Mucosa of stomach (tissue), 1 donor: Measurements from ENCODE around the gene LAMB3.

ENCODE experiments used
- H3K27me3 ChIP-seq: one replicate; pipeline ENCODE4 v1.7.0; 2013; ENCODE audit warnings: mild to moderate bottlenecking, low read length; ENCODE audit not compliant: control insufficient read depth, insufficient read depth
- H3K36me3 ChIP-seq: one replicate; pipeline ENCODE4 v1.7.0; 2013; ENCODE audit warnings: low read length; ENCODE audit not compliant: control insufficient read depth, insufficient read depth
- H3K4me1 ChIP-seq: one replicate; pipeline ENCODE4 v1.7.0; 2013; ENCODE audit warnings: mild to moderate bottlenecking, low read length; ENCODE audit not compliant: control insufficient read depth, insufficient read depth
- H3K4me3 ChIP-seq: one replicate; pipeline ENCODE4 v1.7.0; 2013; ENCODE audit warnings: low read length
- H3K9ac ChIP-seq: one replicate; pipeline ENCODE4 v1.7.0; 2013; ENCODE audit warnings: mild to moderate bottlenecking, low read length, moderate library complexity
- H3K9me3 ChIP-seq: one replicate; pipeline ENCODE4 v1.7.0; 2013; ENCODE audit warnings: mild to moderate bottlenecking, low read length, moderate library complexity; ENCODE audit not compliant: control insufficient read depth
- donor health status: Pancreatic carcinoma.

The LAMB3 gene

DNA sequence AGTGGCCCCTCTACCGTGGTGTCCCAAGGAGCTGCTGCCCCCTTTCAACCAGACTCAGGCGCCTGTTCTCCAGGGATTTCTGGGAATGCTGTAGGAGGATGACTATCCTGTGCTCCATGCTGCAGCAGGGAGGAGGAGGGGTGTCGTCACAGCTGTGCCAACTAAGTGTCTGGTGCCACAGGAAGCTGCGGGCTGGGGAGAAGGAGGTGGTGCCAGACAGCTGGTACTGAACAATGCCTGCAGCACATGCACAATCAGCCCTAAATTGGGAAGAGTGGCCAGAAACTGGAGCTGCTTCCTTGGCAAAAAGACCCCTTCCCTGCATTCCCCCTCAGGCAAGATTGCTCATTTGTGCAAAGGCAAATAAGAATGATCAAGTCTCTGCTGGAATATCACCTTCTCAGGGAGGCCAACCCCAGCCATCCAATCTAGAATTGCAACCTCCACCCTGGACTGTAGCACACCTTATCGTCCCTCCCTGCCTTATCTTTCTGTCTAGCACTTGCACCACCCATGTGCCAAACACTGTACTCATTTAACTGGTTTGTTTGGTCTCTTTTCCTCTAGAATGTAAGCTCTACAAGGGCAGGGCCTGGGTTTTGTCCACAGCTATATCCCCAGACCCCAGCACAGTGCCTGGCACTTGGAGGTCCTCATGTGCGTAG, 33.3 kb downstream of the LAMB3 start:
- Histone ChIP-seq H3K36me3 (peaks cover 12% of the 10 kb centered on the region), H3K27me3 (no peaks in the 10 kb centered on the region), H3K4me1 (peaks cover 37% of the 10 kb centered on the region), H3K9ac (no peak overlapping the region), H3K4me3 (no peak overlapping the region), H3K9me3 (no peaks in the 10 kb centered on the region)

GRCh38 chr1:209618291-209618690, 33.9 kb downstream of the LAMB3 start:
- H3K9ac ChIP-seq = no peak overlapping the region
- H3K4me3 ChIP-seq = no peak overlapping the region
- peaks cover 12% of the 10 kb centered on the region for H3K36me3 ChIP-seq
- H3K9me3 ChIP-seq = no peaks in the 10 kb centered on the region
- H3K4me1 ChIP-seq = peaks cover 40% of the 10 kb centered on the region
- no peaks in the 10 kb centered on the region for H3K27me3 ChIP-seq

- Histone ChIP-seq H3K4me3 (no peak overlapping the region), H3K36me3 (peaks cover 12% of the 10 kb centered on the region), H3K27me3 (no peaks in the 10 kb centered on the region), H3K9ac (no peak overlapping the region), H3K9me3 (no peaks in the 10 kb centered on the region), H3K4me1 (peaks cover 40% of the 10 kb centered on the region)
These were observed 34.5 kb downstream of the LAMB3 start for GRCh38 chr1:209617755-209618154.

DNA sequence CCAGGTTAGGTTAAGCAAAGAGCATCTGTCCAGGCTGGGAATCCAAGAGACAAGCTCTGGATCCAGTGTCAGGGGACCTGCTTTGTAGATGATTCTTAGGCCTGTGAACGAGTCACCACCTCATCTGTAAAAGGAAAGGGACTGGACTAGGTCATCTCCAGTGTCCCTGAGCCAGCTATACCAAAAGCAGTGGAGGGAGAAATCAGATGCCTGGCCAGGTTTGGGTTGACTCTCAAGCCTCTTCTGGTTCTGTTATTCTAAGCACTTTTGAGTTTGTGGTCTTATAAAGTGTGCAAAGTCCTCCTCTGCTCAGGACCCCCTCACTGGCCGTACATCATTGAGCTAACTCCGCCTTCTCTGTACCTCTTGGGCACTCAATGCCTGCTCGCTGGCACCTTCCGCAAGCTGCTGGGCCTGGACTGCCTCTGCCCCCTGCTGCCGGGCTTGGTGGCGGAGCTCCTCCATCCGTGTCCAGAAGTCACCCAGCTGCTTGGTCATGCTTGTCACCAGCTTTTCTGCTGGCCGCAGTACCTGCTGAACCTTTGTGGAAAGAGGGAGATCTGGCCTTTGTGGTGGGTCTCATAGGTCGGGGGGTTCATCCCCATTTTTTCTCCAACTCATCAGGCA, 35.1 kb downstream of the LAMB3 start:
- no peaks in the 10 kb centered on the region for H3K9me3 ChIP-seq
- peaks cover 12% of the 10 kb centered on the region for H3K36me3 ChIP-seq
- H3K4me1 ChIP-seq = peaks cover 40% of the 10 kb centered on the region
- no peak overlapping the region for H3K4me3 ChIP-seq
- no peaks in the 10 kb centered on the region for H3K27me3 ChIP-seq
- H3K9ac ChIP-seq = no peak overlapping the region

- no peaks in the 10 kb centered on the region for H3K27me3 ChIP-seq
- peaks cover 12% of the 10 kb centered on the region for H3K36me3 ChIP-seq
- no peak overlapping the region for H3K4me3 ChIP-seq
- no peaks in the 10 kb centered on the region for H3K9me3 ChIP-seq
- peaks cover 40% of the 10 kb centered on the region for H3K4me1 ChIP-seq
- no peak overlapping the region for H3K9ac ChIP-seq
These were observed 35.7 kb downstream of the LAMB3 start for GRCh38 chr1:209616366-209617046.

GRCh38 chr1:209614906-209615305, 37.3 kb downstream of the LAMB3 start:
- Histone ChIP-seq H3K9me3 (no peaks in the 10 kb centered on the region), H3K4me1 (peaks cover 30% of the 10 kb centered on the region), H3K4me3 (no peak overlapping the region), H3K27me3 (no peaks in the 10 kb centered on the region), H3K9ac (no peak overlapping the region), H3K36me3 (peaks cover 12% of the 10 kb centered on the region)

DNA sequence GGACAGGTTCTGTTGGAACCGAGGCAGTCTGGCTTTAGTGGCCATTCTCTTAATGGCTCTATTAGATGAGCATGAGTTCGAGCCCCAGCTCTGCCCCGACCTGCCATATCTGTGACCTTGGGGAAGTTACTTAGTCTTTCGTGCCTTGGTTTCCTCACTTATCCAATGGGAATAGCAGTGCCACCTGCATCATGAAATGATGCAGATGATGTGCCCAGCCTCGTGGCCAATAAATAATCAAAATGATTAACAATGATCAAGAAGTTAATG, 38.1 kb downstream of the LAMB3 start:
- no peak overlapping the region for H3K4me3 ChIP-seq
- H3K27me3 ChIP-seq = no peaks in the 10 kb centered on the region
- H3K9ac ChIP-seq = no peak overlapping the region
- no peaks in the 10 kb centered on the region for H3K9me3 ChIP-seq
- peaks cover 22% of the 10 kb centered on the region for H3K4me1 ChIP-seq
- peaks cover 12% of the 10 kb centered on the region for H3K36me3 ChIP-seq

DNA sequence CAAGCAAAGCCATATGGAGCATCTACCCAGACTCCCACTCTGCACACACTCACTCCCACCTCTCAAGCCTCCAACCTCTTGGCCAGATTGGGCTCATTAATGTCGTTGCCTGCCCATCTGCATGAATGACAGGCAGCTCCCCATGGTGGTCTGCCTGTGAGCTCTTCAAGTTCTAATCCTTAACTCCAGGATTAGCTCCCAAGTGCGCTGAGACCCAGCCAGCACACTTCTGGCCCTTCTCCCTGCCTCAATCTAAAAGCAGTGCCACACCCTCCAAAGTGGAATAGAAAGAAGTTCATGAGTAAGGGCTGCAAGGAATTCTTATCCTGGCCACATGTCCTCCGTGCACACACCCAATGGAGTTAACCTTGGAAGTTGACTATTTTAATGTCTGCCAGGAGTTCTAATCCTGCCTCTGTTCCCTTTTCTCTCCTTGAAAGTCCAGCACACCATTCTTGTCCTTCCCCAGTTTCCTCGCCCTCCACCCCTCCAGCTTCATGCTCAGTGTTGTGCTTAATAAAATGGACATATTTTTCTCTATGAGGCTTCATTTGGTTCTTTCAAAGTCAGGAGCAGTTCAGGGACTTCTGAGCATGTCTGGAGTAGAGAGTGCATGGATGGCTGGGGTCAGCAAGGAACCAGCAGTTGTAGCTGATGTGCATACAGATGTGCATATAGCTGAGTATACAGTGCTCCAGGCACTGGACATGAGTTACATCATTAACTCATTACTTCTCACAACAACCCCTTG, 38.6 kb downstream of the LAMB3 start:
- Histone ChIP-seq H3K27me3 (no peaks in the 10 kb centered on the region), H3K4me3 (no peak overlapping the region), H3K4me1 (peaks cover 18% of the 10 kb centered on the region), H3K36me3 (peaks cover 12% of the 10 kb centered on the region), H3K9me3 (no peaks in the 10 kb centered on the region), H3K9ac (no peak overlapping the region)

DNA sequence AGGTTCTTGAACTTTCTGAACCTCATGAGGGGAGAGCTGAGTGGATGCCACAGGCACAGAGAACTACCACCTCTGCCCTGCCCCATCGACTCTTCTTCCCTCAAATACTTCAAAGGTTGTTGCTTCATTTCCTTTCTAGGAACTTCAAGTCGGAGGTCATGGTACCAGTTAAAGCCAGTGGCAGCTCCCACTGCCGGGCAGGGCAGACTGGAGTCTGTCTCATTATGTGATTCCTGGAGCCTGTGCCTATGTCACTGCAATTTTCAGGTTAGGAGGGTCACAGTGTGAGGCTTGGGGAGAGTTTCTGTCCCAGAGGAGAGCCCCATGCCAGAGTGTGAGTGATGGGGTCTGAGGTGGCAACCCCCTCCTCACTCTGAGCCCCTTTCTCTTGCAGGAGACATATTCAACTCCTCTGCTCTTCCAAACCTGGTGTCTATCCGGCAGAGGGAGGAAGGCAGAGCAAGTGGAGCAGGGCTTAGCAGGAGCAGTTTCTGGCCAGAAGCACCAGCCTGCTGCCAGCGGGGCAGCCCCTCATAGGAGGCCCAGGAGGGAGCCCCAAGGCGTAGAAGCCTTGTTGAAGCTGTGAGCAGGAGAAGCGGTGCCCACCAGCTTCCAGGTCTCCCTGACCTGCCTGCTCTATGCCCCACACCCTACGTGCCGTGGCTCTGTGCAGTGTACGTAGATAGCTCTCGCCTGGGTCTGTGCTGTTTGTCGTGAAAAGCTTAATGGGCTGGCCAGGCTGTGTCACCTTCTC, 39.4 kb downstream of the LAMB3 start:
- H3K4me3 ChIP-seq = no peak overlapping the region
- H3K27me3 ChIP-seq = no peaks in the 10 kb centered on the region
- no peak overlapping the region for H3K9ac ChIP-seq
- peaks cover 11% of the 10 kb centered on the region for H3K4me1 ChIP-seq
- H3K9me3 ChIP-seq = no peaks in the 10 kb centered on the region
- H3K36me3 ChIP-seq = peaks cover 6% of the 10 kb centered on the region

DNA sequence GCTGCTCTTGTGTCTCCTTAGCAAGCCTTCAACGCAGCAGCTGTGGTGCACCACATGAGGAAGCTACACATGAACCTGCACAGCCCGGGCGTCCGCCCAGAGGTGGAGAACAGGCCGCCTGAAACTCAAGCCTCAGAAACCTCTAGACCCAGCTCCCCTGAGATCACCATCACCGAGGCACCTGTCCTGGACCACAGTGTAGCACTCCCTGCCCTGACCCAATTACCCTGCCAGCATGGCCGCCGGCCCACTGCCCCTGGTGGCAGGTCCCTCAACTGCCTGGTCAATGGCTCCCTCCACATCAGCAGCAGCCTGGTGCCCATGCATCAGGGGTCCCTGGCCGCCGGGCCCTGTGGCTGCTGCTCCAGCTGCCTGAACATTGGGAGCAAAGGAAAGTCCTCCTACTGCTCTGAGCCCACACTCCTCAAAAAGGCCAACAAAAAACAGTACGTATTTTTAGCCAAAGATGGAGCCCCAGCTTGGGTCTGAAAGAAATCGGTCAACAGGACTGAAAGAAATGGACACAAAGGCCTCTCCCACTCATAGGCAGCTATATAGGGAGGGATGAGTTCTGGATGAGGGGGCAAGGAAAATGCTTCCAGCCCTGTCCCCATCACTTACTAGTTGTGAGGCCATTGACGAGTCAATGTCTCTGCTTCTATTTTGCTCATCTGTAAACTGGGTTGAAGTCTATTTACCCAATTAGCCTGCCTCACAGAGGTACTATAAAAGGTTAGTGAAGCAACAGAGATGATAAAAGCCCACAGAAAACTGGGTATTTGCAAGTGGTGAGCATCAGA, 40.3 kb downstream of the LAMB3 start:
- Histone ChIP-seq H3K27me3 (no peaks in the 10 kb centered on the region), H3K9me3 (no peaks in the 10 kb centered on the region), H3K9ac (no peak overlapping the region), H3K4me3 (no peak overlapping the region), H3K4me1 (peaks cover 6% of the 10 kb centered on the region), H3K36me3 (peaks cover 6% of the 10 kb centered on the region)

DNA sequence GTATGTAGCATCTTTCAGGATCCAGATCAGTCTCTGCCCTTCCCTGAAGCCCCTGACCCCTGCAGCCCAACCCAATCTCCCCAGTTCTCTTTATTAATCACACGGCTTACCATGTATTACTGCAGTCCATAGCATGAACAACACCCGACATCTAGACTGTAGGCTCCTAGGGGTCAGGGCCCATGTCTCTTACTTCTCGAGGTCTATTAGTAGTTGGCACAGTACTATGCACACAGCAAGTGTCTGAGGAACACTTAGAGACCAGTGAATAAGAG, 41.7 kb downstream of the LAMB3 start:
- H3K9ac ChIP-seq = no peak overlapping the region
- no peaks in the 10 kb centered on the region for H3K27me3 ChIP-seq
- H3K4me1 ChIP-seq = peaks cover 6% of the 10 kb centered on the region
- no peak overlapping the region for H3K4me3 ChIP-seq
- peaks cover 6% of the 10 kb centered on the region for H3K36me3 ChIP-seq
- no peaks in the 10 kb centered on the region for H3K9me3 ChIP-seq
